ENCODE data around the gene CYS1. TPM values are rescaled to one million over a fixed set of nuclear protein-coding genes. Genes with fewer than 3 reads are reported as not detected.

Gene CYS1
- polyA plus RNA-seq, 2 of the 4 experiments (the other 2 are of a cell fraction): 0.68 to 1.1 TPM

DNA sequence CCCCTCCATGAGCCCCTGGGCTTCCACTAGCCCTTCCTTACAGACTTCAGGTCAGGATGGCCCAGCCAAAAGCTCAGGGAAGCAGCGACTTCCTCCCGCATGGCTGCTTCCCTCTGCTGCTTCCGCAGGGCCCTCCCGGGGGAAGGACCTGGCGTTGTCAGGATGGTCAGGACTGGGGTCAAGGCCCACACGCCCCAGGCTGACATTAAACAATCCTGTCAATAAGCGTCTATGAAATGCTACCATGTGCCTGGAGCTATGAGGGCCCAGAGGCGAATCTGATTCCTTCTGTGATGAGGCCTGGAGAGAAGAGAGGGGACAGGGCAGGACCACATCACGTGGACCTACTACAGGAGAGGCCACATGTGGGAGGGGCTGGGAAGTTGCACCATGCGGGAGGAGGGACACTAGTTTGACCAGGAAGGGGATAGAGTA, 17.3 kb downstream of the CYS1 start:
- no peak for TF ChIP-seq RCOR1 (IDR thresholded peaks at IDR 0.05; ENCODE audit: low read depth, low read length)
- TF ChIP-seq ESRRA (IDR thresholded peaks at IDR 0.05; ENCODE audit: borderline replicate concordance, low read length): no peak
- TF ChIP-seq TP53 (CRISPR knock-in tag; IDR thresholded peaks at IDR 0.05): no peak
- no peak for TF ChIP-seq RARB (CRISPR knock-in tag; IDR thresholded peaks at IDR 0.05)
- no peak for TF ChIP-seq POLR2A (IDR thresholded peaks at IDR 0.05; ENCODE audit: low read length)
- no peak for TF ChIP-seq KDM5A (IDR thresholded peaks at IDR 0.05)
- TF ChIP-seq HEYL (CRISPR knock-in tag; IDR thresholded peaks at IDR 0.05): no peak
- TF ChIP-seq HOXB13 (CRISPR knock-in tag; IDR thresholded peaks at IDR 0.05; ENCODE audit: low read depth): no peak
- TF ChIP-seq GATA3 (IDR thresholded peaks at IDR 0.05; ENCODE audit: borderline replicate concordance): no peak
- no peak for TF ChIP-seq NR3C1 (IDR thresholded peaks at IDR 0.05)
- TF ChIP-seq, protein P1, sequence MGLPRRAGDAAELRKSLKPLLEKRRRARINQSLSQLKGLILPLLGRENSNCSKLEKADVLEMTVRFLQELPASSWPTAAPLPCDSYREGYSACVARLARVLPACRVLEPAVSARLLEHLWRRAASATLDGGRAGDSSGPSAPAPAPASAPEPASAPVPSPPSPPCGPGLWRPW (IDR thresholded peaks at IDR 0.05): no peak
- no peak for TF ChIP-seq CBX8 (IDR thresholded peaks at IDR 0.05)
- Histone ChIP-seq H3K9me3 (peaks cover 8% of the 10 kb centered on the region; the same call in 1 of the 3 replicates), H3K4me3 (no peak overlapping the region), H3K4me2 (no peak overlapping the region), H3K27ac (no peak overlapping the region), H3K4me1 (no peaks in the 10 kb centered on the region)
- ATAC-seq: no peak
- CTCF ChIA-PET: interaction anchor here (0.9 to 27.5 kb wide), 5 partner anchors 9 to 371 kb away, joined by 3 to 612 read pairs (median 21); no protein-coding TSS in a partner anchor
- WGBS (ENCODE audit: missing lambda C conversion rate): 75% methylated on average over 10 of the region's 10 CpGs
- POLR2A ChIA-PET: no interaction called here
- FAIRE-seq: no peak
- no peak for DNase-seq (ENCODE audit: low read depth in 1 of 2, low spot score in 1 of 2)

DNA sequence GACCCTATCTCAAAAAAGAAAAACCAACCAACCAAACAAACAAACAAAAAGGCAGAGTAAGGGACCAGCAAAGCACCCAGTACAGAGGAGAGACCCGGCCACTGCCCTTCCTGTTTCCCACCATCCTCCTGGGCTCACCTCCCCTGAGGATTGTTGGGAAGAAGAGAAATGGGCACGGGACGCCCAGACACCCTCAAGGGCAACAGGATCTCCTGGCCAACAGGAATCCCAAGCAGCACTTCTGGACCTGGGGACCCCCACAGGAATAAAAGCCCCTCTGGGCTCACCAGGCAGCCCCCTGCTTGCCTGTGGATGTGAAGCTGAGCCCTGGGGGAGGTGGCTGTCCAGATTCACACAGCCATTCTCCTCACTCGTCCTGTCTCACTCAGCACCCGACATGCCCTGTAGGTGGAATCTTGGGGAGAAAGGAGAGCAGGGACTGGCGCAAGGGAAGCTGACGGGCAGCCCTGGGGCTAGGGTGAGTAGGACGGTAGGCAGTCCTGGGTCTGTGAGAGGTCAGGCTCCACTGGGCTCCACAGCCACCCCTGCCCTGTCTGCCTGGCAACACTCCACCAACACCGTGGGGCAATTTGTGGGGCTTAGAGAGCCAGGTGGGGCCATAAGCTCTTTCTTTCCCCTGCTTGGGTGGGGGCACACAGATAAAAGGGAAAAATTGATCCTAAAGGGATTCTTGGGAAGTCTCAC, 18.8 kb downstream of the CYS1 start:
- DNase-seq (ENCODE audit: low read depth in 1 of 2, low spot score in 1 of 2): no peak
- Histone ChIP-seq H3K4me3 (no peak overlapping the region), H3K9me3 (no peaks in the 10 kb centered on the region), H3K4me1 (no peaks in the 10 kb centered on the region), H3K27ac (no peak overlapping the region), H3K4me2 (no peak overlapping the region)
- no peak for FAIRE-seq
- TF ChIP-seq ZSCAN20 (CRISPR knock-in tag; IDR thresholded peaks at IDR 0.05) (no peak), RNF2 (IDR thresholded peaks at IDR 0.05; ENCODE audit: borderline replicate concordance, low read depth) (no peak), REST (IDR thresholded peaks at IDR 0.05) (no peak), NPAS2 (CRISPR knock-in tag; IDR thresholded peaks at IDR 0.05; ENCODE audit: borderline replicate concordance) (no peak), MAFK (IDR thresholded peaks at IDR 0.05; ENCODE audit: partially characterized antibody) (no peak), ESRRA (IDR thresholded peaks at IDR 0.05; ENCODE audit: borderline replicate concordance, low read length) (no peak), MYC (IDR thresholded peaks at IDR 0.05; ENCODE audit: borderline replicate concordance, low read length) (no peak)
- TF ChIP-seq, protein P2, sequence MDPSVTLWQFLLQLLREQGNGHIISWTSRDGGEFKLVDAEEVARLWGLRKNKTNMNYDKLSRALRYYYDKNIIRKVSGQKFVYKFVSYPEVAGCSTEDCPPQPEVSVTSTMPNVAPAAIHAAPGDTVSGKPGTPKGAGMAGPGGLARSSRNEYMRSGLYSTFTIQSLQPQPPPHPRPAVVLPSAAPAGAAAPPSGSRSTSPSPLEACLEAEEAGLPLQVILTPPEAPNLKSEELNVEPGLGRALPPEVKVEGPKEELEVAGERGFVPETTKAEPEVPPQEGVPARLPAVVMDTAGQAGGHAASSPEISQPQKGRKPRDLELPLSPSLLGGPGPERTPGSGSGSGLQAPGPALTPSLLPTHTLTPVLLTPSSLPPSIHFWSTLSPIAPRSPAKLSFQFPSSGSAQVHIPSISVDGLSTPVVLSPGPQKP (IDR thresholded peaks at IDR 0.05; ENCODE audit: low read depth, low read length): no peak
- peak in 1 of 2 experiments; percentile 11; a peak in 2 of 6 replicates for ATAC-seq
- 69% methylated on average over 9 of the region's 9 CpGs for WGBS (ENCODE audit: missing lambda C conversion rate)
- ChIA-PET CTCF (interaction anchor here (0.6 to 6.5 kb wide), 11 partner anchors 9 to 374 kb away, joined by 3 to 103 read pairs (median 3); no protein-coding TSS in a partner anchor), POLR2A (no interaction called here)
